PC-3 (cell line): ENCODE results near the gene DCTN2.

Experiments
- EZH2phosphoT487 ChIP-seq: fragments of 300-600 bp; sonication (generic); IDR thresholded peaks from 2 replicates; pipeline ENCODE4 v1.6.1; 2018; ENCODE audit warnings: mild to moderate bottlenecking, antibody characterized with exemption, low read length, borderline replicate concordance
- TF ChIP-seq, protein P1 (sequence below): fragments of 300-600 bp; sonication (generic); conservative IDR thresholded peaks from 2 replicates; pipeline ENCODE4 v1.5.1; 2017; ENCODE audit warnings: antibody characterized with exemption, low read depth, mild to moderate bottlenecking, low read length

DNA sequence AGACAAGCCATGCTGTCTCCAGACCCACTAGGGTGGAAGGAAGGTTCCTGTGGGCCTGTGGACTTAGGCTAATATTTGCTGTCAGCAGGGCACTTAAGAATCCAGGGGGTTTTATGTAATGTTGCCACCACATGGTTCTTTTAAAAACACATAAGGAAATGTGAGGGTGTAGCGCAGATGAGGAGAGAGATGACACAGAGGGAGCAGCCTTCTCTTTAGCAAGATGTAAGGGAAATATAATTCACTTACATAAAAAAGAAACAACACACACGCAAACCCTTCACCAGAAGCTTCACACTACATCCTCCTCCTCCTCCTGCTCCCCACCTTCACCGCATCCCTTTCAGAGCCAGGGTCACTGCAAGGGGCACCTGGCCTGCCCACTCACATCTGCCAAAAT is 39.1 kb upstream of the DCTN2 start:
- TF ChIP-seq, protein P1, sequence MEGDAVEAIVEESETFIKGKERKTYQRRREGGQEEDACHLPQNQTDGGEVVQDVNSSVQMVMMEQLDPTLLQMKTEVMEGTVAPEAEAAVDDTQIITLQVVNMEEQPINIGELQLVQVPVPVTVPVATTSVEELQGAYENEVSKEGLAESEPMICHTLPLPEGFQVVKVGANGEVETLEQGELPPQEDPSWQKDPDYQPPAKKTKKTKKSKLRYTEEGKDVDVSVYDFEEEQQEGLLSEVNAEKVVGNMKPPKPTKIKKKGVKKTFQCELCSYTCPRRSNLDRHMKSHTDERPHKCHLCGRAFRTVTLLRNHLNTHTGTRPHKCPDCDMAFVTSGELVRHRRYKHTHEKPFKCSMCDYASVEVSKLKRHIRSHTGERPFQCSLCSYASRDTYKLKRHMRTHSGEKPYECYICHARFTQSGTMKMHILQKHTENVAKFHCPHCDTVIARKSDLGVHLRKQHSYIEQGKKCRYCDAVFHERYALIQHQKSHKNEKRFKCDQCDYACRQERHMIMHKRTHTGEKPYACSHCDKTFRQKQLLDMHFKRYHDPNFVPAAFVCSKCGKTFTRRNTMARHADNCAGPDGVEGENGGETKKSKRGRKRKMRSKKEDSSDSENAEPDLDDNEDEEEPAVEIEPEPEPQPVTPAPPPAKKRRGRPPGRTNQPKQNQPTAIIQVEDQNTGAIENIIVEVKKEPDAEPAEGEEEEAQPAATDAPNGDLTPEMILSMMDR: no peak
- TF ChIP-seq EZH2phosphoT487: no peak
